ENCODE data around the gene PXDN.
"Not testable (repeated sequence)": the region's sequence is repeated elsewhere in the genome, so short reads cannot be mapped to it uniquely, and the experiment has no call there.

Gene PXDN

GRCh38 chr2:1721706-1722646, 22.3 kb downstream of the PXDN start:
- DNase-seq: no peak

DNA sequence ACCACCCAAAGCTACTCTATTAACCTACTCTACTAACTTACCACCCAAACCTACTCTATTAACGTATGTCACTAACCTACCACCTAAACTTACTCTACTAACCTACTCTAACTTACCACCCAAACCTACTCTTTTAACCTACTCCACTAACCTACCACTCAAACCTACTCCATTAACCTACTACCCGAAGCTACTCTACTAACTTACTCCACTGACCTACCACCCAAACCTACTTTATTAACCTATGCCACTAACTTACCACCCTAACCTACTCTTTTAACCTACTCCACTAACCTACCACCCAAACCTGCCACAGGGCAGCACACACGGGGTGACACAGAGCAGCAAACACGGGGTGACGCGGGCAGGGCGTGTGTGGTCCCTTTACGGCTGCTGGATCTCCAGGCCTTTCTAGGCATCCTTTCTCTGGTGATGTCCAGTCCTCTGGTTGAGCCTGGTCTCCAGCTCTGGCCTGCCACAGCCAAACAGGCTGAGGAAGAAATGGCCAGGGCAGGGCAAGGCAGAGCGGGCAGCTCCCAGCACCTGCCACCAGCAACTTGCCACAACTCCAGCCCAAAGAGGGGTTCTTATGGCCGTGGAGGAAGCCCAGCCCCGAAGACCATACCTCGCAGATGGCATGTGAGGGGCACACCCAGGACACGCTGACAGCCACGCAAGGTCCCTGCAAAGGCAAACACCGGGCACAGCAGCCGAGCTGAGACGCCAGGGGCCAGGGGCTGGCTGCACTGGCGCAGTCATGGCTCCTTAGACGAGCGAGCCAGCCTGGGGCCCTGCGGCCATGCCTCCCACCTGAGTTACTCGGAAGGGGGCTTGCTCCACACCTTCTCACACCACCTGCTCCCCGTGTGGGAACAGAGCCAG, 25.7 kb downstream of the PXDN start:
- no peak for DNase-seq

GRCh38 chr2:1717113-1717512, 27.2 kb downstream of the PXDN start:
- DNase-seq: no peak

DNA sequence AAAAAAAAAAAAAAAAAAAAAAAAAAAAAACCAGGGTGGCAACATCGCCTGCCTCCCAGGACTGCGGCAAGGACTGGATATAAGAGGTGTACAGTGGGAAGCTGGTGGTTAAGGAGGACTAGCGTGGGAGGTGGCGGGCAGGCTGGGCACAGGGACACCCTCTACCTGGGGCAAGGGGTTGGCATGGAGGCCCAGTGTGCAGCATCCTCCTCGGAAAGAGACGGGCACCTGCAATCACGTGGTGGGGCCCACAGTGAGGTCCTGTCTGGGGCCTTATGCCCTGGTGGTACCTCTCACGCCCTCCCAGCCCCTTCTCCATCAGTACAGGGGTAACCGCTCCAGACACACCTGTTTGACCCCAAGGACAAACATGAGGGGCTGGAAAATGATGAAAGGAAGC, 27.9 kb downstream of the PXDN start:
- no peak for DNase-seq

GRCh38 chr2:1716014-1716305, 28.4 kb downstream of the PXDN start:
- DNase-seq: not testable (repeated sequence)

GRCh38 chr2:1715184-1716013, 28.9 kb downstream of the PXDN start:
- DNase-seq: peak; percentile 83

GRCh38 chr2:1714291-1715064, 29.8 kb downstream of the PXDN start:
- DNase-seq: no peak

DNA sequence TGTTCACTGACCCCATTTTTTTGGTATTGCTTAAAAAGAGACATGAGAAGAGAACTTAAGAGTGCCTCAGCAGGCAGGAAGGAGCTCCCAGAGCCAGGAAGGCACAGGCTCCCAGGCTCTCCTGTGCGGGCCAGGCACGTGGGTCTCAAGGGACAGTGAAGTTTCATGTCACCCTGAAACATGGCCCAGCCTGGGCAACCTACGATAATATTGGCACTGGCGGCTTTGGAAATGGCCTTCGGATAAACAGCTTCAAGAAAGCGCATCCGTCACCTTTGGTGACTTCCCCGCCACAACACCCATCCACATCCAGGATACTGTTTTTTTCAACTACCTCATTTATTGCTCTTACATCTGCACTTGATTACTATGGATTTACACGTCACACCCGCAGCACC, 30.5 kb downstream of the PXDN start:
- no peak for DNase-seq

GRCh38 chr2:1713142-1713838, 31.0 kb downstream of the PXDN start:
- DNase-seq: no peak

DNA sequence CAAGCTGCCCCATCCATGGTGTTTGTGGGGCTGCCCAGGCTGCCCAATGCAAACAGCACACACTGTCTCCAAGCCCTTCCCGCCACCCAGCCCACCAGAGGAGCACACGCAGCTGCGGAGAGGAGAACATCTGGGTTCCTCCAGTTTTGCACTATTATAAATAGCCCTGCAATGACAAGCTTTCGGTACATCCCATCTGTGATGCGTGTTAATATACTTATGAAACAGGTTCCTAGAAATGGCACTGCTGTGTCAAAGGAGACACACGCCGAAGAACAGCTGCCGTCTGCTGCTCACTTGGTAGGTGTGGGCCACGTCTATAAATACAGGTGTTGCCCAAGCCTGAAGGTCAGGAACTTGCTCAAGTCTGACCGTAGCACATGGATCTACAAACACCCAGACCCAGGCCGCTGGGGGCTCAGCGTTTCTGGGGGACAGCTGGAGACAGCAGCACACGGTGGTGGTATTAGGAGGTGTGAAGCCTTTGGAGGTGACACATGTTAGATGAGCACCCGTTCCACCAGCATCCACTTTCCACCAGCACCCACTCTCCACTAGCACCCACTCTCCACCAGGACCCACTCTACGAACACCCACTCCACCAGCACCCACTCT, 34.3 kb downstream of the PXDN start:
- no peak for DNase-seq

DNA sequence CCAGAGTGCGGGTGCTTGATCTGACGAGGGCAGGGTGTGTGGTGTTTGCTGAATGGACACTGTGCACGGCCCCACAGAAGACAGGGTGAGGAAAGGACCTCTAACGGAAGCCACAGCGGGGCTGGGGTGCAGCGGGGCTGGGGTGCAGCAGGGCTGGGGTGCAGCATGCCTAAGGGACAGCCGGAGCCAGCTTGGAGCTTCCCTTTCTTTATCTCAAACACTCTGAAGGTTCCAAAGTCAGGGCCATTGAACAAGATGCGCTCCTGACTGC, 35.0 kb downstream of the PXDN start:
- DNase-seq: no peak

DNA sequence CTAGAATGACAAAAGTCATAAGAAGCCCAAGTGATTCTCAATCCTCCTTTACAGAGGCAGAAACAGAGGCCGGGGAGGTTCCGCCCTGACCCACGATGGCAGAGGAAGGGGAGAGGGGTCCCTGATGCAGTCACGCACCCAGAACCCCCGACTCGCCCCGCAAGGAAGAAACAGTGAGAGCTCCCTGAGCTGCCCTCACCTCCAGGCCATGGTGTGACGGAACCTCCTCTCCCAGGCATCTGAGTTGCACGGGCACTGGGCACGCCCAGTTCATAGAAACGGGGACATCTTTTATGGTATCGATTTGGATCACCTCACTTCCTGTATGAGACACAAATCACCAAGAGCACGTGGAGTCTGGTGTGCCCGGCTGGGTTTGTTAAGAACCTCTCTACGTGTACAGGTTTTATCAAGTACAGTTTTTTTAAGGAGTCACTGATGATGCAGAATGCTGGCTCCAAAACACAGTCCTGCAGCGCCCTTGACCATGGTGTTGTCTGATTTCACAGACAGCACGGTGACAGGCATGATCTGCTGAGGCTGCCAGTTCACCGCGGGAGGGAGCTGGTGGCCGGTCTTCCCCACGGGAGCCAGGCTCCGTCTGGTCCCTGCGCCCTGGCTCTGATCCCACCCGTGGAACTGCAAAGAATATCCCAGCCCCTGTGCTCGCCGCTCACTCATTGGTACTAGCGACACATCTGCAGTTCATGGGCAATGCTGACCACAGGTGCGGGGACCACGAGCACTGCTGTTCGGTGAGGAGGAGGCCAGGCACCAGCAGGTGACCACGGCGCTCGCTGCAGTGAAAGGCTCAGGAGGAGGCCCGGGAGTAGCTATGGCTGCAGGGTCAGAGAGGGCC, 35.6 kb downstream of the PXDN start:
- DNase-seq: peak; percentile 73

DNA sequence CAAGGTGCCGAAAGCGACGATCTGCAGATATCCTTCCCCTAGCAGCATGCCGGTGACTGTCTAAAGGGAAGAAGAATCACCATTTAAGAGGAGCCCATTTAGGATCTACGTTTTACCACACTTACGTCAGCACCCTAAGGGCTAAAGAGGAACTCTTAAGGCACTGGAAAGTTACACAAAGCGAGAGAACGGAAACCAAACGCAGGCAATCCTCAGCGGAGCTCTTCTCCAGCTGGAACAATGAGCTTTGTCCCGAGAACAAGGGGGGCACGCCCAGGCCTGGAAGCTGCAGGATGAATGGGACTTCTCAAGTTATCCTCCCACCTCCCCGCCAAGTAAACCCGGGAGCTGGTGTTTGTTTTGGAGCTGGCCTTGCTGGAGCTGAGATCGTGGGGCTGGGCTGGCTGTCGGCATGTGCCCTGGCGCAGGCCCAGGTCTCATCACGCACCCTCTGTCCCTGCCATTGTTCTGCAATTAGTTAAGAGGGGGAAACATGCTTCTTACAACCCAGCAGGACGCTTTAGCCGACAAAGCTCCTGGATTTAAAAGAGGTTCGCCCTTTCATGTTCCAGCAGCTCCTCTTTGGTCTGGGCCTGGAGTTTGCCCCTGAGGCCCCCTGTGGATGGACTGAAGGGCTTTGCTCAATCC, 36.4 kb downstream of the PXDN start:
- peak; percentile 95 for DNase-seq

- DNase-seq: peak; percentile 58
These were observed 38.0 kb downstream of the PXDN start for GRCh38 chr2:1706089-1706841.

GRCh38 chr2:1705557-1706076, 38.7 kb downstream of the PXDN start:
- no peak for DNase-seq

DNA sequence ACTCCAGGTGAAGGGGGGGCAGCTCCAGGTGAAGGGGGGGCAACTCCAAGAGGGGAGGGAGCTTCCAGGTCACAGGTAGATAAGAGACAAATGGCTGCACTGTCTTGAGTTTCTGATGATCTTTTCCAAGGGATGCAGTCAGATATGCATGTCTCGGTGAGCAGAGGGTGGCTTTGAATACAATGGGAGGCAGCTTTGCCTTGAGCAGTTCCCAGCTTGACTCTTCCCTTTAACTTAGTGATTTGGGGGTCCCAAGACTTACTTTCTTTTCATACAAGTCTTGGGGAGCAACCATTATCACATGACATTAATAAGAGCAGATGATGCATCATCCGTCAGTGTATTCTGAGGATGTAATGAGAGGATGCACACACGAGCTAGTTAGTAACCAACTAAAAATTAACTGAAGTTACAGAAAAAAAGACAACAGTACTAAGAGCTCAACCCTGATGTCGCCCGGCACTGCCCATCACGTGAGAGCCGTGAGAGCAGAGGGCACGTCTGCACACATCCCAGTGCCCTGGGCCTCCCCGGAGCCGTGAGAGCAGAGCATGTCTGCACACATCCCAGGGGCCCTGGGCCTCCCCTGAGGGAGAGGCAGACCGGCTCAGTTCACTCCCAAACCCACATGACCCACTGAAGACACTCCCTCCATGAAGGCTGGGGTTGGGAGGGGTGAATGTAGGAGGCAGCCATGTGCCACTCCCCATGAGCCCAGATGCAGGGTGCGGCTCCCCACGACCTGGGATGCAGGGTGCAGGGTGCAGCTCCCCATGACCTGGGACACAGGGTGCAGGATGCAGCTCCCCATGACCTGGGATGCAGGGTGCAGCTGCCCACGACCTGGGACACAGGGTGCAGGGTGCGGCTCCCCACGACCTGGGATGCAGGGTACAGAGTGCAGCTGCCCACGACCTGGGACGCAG, 39.4 kb downstream of the PXDN start:
- peak; percentile 25 for DNase-seq

DNA sequence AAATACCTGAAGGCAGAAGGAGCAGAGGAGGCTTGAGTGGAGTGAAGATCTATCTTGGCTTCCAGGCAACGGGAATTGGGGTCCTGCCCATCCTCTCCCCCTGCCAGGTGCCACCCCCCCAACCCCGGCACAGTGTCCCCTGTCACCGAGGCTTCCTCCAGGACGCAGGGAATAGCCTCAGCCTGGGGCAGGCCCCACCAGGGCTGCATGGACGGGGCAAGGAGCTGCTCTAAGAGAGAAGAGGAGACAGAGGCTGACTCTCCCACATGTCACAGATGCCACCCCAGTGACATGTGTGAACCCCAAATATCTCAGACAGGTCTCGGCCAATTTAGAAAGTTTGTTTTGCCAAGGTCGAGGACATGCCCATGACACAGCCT, 42.1 kb downstream of the PXDN start:
- no peak for DNase-seq

Measured in NCI-H345 (cell line).